Loucy (cell line): ENCODE results near the gene RCAN3.

Experiments
- CTCF ChIP-seq: fragments of 200-600 bp; sonication (generic); conservative IDR thresholded peaks from 2 replicates; pipeline ENCODE4 v1.5.1; 2014; ENCODE audit warnings: mild to moderate bottlenecking, antibody characterized with exemption, low read length
- EZH2phosphoT487 ChIP-seq: fragments of 200-600 bp; IDR thresholded peaks from 2 replicates; pipeline ENCODE4 v1.6.1; 2018; ENCODE audit warnings: antibody characterized with exemption, mild to moderate bottlenecking, moderate library complexity, borderline replicate concordance

- no peak for TF ChIP-seq CTCF
- TF ChIP-seq EZH2phosphoT487: no peak
Observed at GRCh38 chr1:24463776-24464735, 38.6 kb upstream of the RCAN3 start.
